Esophagus squamous epithelium (tissue), 4 donors: Measurements from ENCODE around the gene MSL1.

Experiments
- POLR2A ChIP-seq, 4 donors: fragments of 450-650 bp; IDR thresholded peaks; one replicate each; pipeline ENCODE4 v1.6.1; 2017; ENCODE audit warnings: antibody characterized with exemption in 4 of 4, mild to moderate bottlenecking in 4 of 4, moderate library complexity in 3 of 4
- TF ChIP-seq, protein P1 (sequence below), 6 experiments: fragments of 450-650 bp in 4 of 6; fragments of 200-600 bp in 2 of 6; sonication (generic) in 2 of 6; IDR thresholded peaks; one replicate each; pipeline ENCODE4 v1.5.1; 2016 to 2019; ENCODE audit warnings: antibody characterized with exemption in 6 of 6, mild to moderate bottlenecking in 4 of 6, moderate library complexity in 4 of 6

GRCh38 chr17:40087049-40087794, 34.5 kb upstream of the MSL1 start:
- TF ChIP-seq, protein P1, sequence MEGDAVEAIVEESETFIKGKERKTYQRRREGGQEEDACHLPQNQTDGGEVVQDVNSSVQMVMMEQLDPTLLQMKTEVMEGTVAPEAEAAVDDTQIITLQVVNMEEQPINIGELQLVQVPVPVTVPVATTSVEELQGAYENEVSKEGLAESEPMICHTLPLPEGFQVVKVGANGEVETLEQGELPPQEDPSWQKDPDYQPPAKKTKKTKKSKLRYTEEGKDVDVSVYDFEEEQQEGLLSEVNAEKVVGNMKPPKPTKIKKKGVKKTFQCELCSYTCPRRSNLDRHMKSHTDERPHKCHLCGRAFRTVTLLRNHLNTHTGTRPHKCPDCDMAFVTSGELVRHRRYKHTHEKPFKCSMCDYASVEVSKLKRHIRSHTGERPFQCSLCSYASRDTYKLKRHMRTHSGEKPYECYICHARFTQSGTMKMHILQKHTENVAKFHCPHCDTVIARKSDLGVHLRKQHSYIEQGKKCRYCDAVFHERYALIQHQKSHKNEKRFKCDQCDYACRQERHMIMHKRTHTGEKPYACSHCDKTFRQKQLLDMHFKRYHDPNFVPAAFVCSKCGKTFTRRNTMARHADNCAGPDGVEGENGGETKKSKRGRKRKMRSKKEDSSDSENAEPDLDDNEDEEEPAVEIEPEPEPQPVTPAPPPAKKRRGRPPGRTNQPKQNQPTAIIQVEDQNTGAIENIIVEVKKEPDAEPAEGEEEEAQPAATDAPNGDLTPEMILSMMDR (IDR thresholded peaks at IDR 0.05), result no peak
- TF ChIP-seq POLR2A (IDR thresholded peaks at IDR 0.05), result no peak
